H9 (cell line): ENCODE data around the gene USH2A. TPM values are rescaled to one million over a fixed set of nuclear protein-coding genes. Genes with fewer than 3 reads are reported as not detected.

Experiments
- DNase-seq: peaks from one replicate; pipeline ENCODE4 v3.0.0-alpha.2; 2017
- H2AFZ ChIP-seq: one replicate; pipeline ENCODE4 v1.6.1; 2013; ENCODE audit warnings: mild to moderate bottlenecking, low read length, control low read depth, moderate library complexity
- H2AK5ac ChIP-seq: 2 replicates; pipeline ENCODE4 v1.6.1; 2013; ENCODE audit warnings: low read length, control low read depth, mixed read lengths; ENCODE audit not compliant: insufficient read length
- H2BK120ac ChIP-seq: one replicate; pipeline ENCODE4 v1.6.1; 2013; ENCODE audit warnings: low read depth, mild to moderate bottlenecking, low read length, control low read depth, inconsistent platforms; ENCODE audit not compliant: poor library complexity, severe bottlenecking
- H2BK12ac ChIP-seq: 2 replicates; pipeline ENCODE4 v1.6.1; 2013; ENCODE audit warnings: low read length, control low read depth, mixed read lengths, low read depth; ENCODE audit not compliant: insufficient read length
- H2BK15ac ChIP-seq: 2 replicates; pipeline ENCODE4 v1.6.1; 2013; ENCODE audit warnings: low read depth, low read length, control low read depth
- H2BK20ac ChIP-seq: one replicate; pipeline ENCODE4 v1.6.1; 2013; ENCODE audit warnings: low read depth, mild to moderate bottlenecking, low read length, control low read depth, inconsistent platforms; ENCODE audit not compliant: poor library complexity, severe bottlenecking
- H2BK5ac ChIP-seq: 2 replicates; pipeline ENCODE4 v1.6.1; 2013; ENCODE audit warnings: low read length, control low read depth, mixed read lengths; ENCODE audit not compliant: insufficient read length
- H3K14ac ChIP-seq: 2 replicates; pipeline ENCODE4 v1.6.1; 2013; ENCODE audit warnings: low read length, control low read depth; ENCODE audit not compliant: insufficient read depth
- H3K18ac ChIP-seq: 2 replicates; pipeline ENCODE4 v1.6.1; 2013; ENCODE audit warnings: low read depth, mild to moderate bottlenecking, mixed read lengths, low read length, control low read depth; ENCODE audit not compliant: insufficient read length
- H3K23ac ChIP-seq: 2 replicates; pipeline ENCODE4 v1.6.1; 2013; ENCODE audit warnings: low read length, control low read depth, mixed read lengths, low read depth; ENCODE audit not compliant: insufficient read length
- H3K23me2 ChIP-seq: 2 replicates; pipeline ENCODE4 v1.6.1; 2013; ENCODE audit warnings: low read depth, mild to moderate bottlenecking, mixed read lengths, low read length, control low read depth; ENCODE audit not compliant: insufficient read length, poor library complexity, severe bottlenecking
- H3K27ac ChIP-seq: 2 replicates; pipeline ENCODE4 v1.5.1; 2013; ENCODE audit warnings: low read length, control low read depth, mixed read lengths, low read depth; ENCODE audit not compliant: insufficient read length
- H3K27me3 ChIP-seq: 2 replicates; pipeline ENCODE4 v1.6.1; 2013; ENCODE audit warnings: low read length, control low read depth, inconsistent platforms; ENCODE audit not compliant: insufficient read depth
- H3K4ac ChIP-seq: 2 replicates; pipeline ENCODE4 v1.6.1; 2013; ENCODE audit warnings: low read depth, mild to moderate bottlenecking, control low read depth, inconsistent platforms, low read length, moderate library complexity
- H3K4me1 ChIP-seq: 2 replicates; pipeline ENCODE4 v1.6.1; 2013; ENCODE audit warnings: low read length, control low read depth, inconsistent platforms; ENCODE audit not compliant: insufficient read depth
- H3K4me2 ChIP-seq: 2 replicates; pipeline ENCODE4 v1.6.1; 2013; ENCODE audit warnings: low read length, control low read depth, mixed read lengths; ENCODE audit not compliant: insufficient read length, insufficient read depth
- H3K56ac ChIP-seq: 2 replicates; pipeline ENCODE4 v1.6.1; 2013; ENCODE audit warnings: low read depth, mild to moderate bottlenecking, mixed read lengths, low read length, control low read depth; ENCODE audit not compliant: insufficient read length
- H3K79me1 ChIP-seq: 2 replicates; pipeline ENCODE4 v1.6.1; 2013; ENCODE audit warnings: low read depth, mild to moderate bottlenecking, moderate library complexity, low read length, control low read depth, inconsistent platforms; ENCODE audit not compliant: insufficient read depth, poor library complexity, severe bottlenecking
- H3K79me2 ChIP-seq: 2 replicates; pipeline ENCODE4 v1.6.1; 2013; ENCODE audit warnings: low read length, control low read depth, inconsistent platforms; ENCODE audit not compliant: insufficient read depth
- H3K9ac ChIP-seq: 2 replicates; pipeline ENCODE4 v1.6.1; 2013; ENCODE audit warnings: low read length, control low read depth, mixed read lengths; ENCODE audit not compliant: insufficient read length; ENCODE audit errors: extremely low read depth
- H3K9me3 ChIP-seq: one replicate; pipeline ENCODE4 v1.6.1; 2013; ENCODE audit warnings: low read depth, low read length, inconsistent platforms; ENCODE audit not compliant: control insufficient read depth
- H3T11ph ChIP-seq: one replicate; pipeline ENCODE4 v1.6.1; 2013; ENCODE audit warnings: mild to moderate bottlenecking, low read length, control low read depth, inconsistent platforms
- H4K20me1 ChIP-seq: one replicate; pipeline ENCODE4 v1.6.1; 2013; ENCODE audit not compliant: control insufficient read depth, insufficient read length, insufficient read depth
- H4K5ac ChIP-seq: 2 replicates; pipeline ENCODE4 v1.6.1; 2013; ENCODE audit warnings: low read depth, mild to moderate bottlenecking, mixed read lengths, low read length, control low read depth; ENCODE audit not compliant: insufficient read length
- H4K8ac ChIP-seq: replicated peaks from 2 replicates; pipeline ENCODE4 v1.6.1; 2013; ENCODE audit warnings: low read length, control low read depth, mixed read lengths, low read depth; ENCODE audit not compliant: insufficient read length
- H4K91ac ChIP-seq: 2 replicates; pipeline ENCODE4 v1.6.1; 2013; ENCODE audit warnings: low read depth, mild to moderate bottlenecking, moderate library complexity, mixed read lengths, low read length, control low read depth; ENCODE audit not compliant: insufficient read length
- H3K27ac Mint-ChIP-seq, 3 experiments: 2 replicates in 2 of 3; 3 replicates in 1 of 3; pipeline ENCODE4 v1.8.0; 2020 to 2021; ENCODE audit warnings: mixed read lengths in 3 of 3, mild to moderate bottlenecking in 1 of 3, moderate library complexity in 1 of 3
- H3K27me3 Mint-ChIP-seq: 2 replicates; pipeline ENCODE4 v1.8.0; 2021; ENCODE audit warnings: low read depth, mild to moderate bottlenecking, moderate library complexity, mixed read lengths
- H3K36me3 Mint-ChIP-seq, 3 experiments: 2 replicates in 2 of 3; 3 replicates in 1 of 3; pipeline ENCODE4 v1.8.0; 2020 to 2021; ENCODE audit warnings: low read depth in 3 of 3, mixed read lengths in 3 of 3; ENCODE audit not compliant: insufficient read depth in 1 of 3
- H3K4me1 Mint-ChIP-seq, 2 experiments: 2 replicates each; pipeline ENCODE4 v1.8.0; 2020; ENCODE audit warnings: mixed read lengths in 2 of 2
- H3K4me3 Mint-ChIP-seq, 2 experiments: 2 replicates in 1 of 2; 3 replicates in 1 of 2; pipeline ENCODE4 v1.8.0; 2020 to 2021; ENCODE audit warnings: mild to moderate bottlenecking in 2 of 2, mixed read lengths in 2 of 2, moderate library complexity in 1 of 2
- H3K9me3 Mint-ChIP-seq, 2 experiments: 2 replicates in 1 of 2; 3 replicates in 1 of 2; pipeline ENCODE4 v1.8.0; 2020; ENCODE audit warnings: mild to moderate bottlenecking in 2 of 2, mixed read lengths in 2 of 2, moderate library complexity in 1 of 2
- WGBS: extraction: QIAGEN DNeasy Blood & Tissue Kit; methylation state at CpG from one replicate; pipeline ENCODE4 v1.1.7; 2013; ENCODE audit warnings: missing lambda C conversion rate, low lambda C conversion rate, mixed read lengths; ENCODE audit not compliant: insufficient read length; ENCODE audit errors: extremely low coverage; 5-methylcytosine and 5-hydroxymethylcytosine counted together
- total RNA-seq: library from RNA; stranded (reverse); gene quantifications from 2 replicates; pipeline ENCODE4 v1.2.1, GENCODE V29; 2021
- TF ChIP-seq, protein P1 (sequence below): fragments of 200-600 bp; sonication (generic); conservative IDR thresholded peaks from 3 replicates; pipeline ENCODE4 v1.8.0; 2021; ENCODE audit warnings: antibody characterized with exemption, mild to moderate bottlenecking

Gene USH2A
- total RNA-seq, 1 experiment from 2014 or later = 0.11 TPM

DNA sequence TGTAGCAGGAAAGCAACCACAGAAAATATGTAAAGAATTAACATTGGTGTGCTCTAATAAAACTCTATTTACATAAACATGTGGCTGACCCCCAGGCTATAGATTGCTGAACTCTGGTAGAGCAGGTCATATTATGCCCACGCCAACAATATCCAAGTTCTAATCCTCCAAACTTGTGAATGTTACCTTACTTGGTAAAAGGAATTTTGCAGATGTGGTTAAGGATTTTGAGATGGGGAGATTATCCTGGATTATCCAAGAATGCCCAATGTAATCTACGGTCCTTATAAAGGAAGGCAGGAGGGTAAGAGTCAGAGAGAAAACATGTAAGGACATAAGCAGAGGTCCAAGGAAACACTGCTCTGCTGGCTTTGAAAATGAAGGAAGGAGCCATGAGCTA is 201.0 kb downstream of the USH2A start:
- Histone ChIP-seq H2BK5ac (no peak overlapping the region), H3K23me2 (no peaks in the 10 kb centered on the region), H3K9me3 (no peaks in the 10 kb centered on the region), H3K27ac (no peak overlapping the region), H3K56ac (no peak overlapping the region), H3K14ac (no peak overlapping the region), H3K79me1 (no peaks in the 10 kb centered on the region), H3K4me2 (no peak overlapping the region), H2AK5ac (no peak overlapping the region), H2BK15ac (no peak overlapping the region), H4K8ac (no peak overlapping the region), H3K79me2 (no peaks in the 10 kb centered on the region), H4K5ac (no peak overlapping the region), H3K23ac (no peak overlapping the region), H2BK20ac (no peak overlapping the region), H3K4me1 (no peaks in the 10 kb centered on the region), H3K9ac (no peak overlapping the region), H2AFZ (no peak overlapping the region), H2BK120ac (no peak overlapping the region), H3K4ac (no peak overlapping the region), H3K27me3 (no peaks in the 10 kb centered on the region), H3K18ac (no peak overlapping the region), H4K91ac (no peak overlapping the region), H2BK12ac (no peak overlapping the region), H3T11ph (no peak overlapping the region), H4K20me1 (no peaks in the 10 kb centered on the region)
- TF ChIP-seq, protein P1, sequence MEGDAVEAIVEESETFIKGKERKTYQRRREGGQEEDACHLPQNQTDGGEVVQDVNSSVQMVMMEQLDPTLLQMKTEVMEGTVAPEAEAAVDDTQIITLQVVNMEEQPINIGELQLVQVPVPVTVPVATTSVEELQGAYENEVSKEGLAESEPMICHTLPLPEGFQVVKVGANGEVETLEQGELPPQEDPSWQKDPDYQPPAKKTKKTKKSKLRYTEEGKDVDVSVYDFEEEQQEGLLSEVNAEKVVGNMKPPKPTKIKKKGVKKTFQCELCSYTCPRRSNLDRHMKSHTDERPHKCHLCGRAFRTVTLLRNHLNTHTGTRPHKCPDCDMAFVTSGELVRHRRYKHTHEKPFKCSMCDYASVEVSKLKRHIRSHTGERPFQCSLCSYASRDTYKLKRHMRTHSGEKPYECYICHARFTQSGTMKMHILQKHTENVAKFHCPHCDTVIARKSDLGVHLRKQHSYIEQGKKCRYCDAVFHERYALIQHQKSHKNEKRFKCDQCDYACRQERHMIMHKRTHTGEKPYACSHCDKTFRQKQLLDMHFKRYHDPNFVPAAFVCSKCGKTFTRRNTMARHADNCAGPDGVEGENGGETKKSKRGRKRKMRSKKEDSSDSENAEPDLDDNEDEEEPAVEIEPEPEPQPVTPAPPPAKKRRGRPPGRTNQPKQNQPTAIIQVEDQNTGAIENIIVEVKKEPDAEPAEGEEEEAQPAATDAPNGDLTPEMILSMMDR = no peak
- peaks cover 13% of the 10 kb centered on the region in 2 experiments for H3K4me1 Mint-ChIP-seq
- H3K4me3 Mint-ChIP-seq = no peak overlapping the region
- no peaks in the 10 kb centered on the region for H3K36me3 Mint-ChIP-seq
- no peaks in the 10 kb centered on the region for H3K9me3 Mint-ChIP-seq
- no peak overlapping the region for H3K27ac Mint-ChIP-seq
- DNase-seq = no peak
- no CpG with 5 or more reads among the region's 2 CpGs for WGBS
- H3K27me3 Mint-ChIP-seq = no peaks in the 10 kb centered on the region
